ENCODE results near the gene KLHDC4.

GRCh38 chr16:87736008-87736382 lies 29.8 kb downstream of the KLHDC4 start:
- TF ChIP-seq POLR2A (IDR thresholded peaks at IDR 0.05) (no peak), CTCF (IDR thresholded peaks at IDR 0.05) (no peak), POLR2AphosphoS5 (IDR thresholded peaks at IDR 0.05) (no peak), EP300 (IDR thresholded peaks at IDR 0.05) (no peak)
